ENCODE results near the gene PAQR4.

PAQR4 gene

DNA sequence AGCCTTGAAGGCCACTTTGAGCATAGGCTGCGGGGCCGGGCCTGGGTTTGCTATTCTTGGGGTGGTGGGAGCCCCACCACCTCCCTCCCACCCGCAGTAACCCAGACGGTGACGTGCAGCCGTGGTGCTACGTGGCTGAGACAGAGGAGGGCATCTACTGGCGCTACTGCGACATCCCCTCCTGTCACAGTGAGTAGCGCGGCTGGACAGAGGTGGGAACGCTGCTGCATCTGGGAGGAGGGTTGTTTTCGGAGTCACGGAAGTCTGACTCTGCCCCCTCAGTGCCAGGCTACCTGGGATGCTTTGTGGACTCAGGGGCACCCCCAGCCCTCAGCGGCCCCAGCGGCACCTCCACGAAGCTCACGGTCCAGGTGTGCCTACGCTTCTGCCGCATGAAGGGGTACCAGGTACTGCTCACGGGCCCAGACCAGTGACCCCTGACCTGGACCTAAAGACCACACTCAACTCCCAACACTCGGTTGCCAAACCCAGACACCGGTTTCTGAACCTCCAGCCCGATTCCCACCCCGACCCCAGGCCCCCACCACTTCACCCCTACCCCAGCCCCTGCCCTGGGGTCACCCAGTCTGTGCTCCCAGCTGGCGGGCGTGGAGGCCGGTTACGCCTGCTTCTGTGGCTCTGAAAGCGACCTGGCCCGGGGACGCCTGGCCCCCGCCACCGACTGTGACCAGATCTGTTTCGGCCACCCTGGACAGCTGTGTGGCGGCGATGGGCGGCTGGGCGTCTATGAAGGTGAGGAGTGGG lies 2.9 kb upstream of the PAQR4 start:
- no peak for DNase-seq (ENCODE audit: low read depth)

DNA sequence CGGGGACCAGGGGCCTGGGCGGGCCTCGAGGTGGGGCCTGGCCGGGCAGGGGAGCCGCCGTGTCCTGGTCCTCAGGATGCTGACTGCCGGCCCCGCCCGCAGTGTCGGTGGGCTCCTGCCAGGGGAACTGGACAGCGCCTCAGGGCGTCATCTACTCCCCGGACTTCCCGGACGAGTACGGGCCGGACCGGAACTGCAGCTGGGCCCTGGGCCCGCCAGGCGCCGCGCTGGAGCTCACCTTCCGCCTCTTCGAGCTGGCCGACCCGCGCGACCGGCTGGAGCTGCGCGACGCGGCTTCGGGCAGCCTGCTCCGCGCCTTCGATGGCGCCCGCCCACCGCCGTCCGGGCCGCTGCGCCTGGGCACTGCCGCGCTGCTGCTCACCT lies 2.3 kb upstream of the PAQR4 start:
- DNase-seq (ENCODE audit: low read depth), result no peak

DNA sequence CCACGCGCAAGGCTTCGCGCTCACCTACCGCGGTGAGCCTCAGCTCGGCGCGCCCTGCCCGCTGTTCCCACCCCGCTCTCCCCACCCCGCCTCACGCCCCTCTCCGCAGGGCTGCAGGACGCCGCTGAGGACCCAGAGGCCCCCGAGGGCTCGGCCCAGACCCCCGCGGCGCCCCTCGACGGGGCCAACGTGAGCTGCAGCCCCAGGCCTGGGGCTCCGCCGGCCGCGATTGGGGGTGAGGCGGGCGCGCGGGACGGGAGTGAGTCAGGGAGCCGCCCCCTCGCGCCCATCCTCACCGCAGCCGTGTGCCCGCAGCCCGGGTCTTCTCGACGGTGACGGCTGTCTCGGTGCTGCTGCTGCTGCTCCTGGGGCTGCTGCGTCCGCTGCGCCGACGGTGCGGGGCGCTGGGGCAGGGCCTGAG lies 1.9 kb upstream of the PAQR4 start:
- no peak for DNase-seq (ENCODE audit: low read depth)

DNA sequence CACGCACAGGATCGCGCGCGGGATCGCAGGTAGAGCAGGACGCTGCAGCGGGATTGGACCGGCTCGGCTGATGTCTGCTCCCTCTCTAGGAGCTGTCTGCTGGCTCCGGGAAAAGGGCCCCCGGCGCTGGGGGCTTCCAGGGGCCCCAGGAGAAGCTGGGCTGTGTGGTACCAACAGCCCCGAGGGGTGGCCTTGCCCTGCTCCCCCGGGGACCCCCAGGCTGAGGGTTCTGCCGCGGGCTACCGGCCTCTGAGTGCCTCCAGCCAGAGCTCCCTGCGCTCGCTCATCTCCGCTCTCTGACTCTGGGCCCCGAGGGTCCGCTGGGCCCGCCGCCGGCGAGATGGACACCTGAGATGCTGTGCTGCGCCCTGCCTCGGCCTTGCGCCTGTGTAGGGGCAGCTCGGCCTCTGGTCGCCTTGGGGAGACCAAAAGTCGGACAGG lies 1.4 kb upstream of the PAQR4 start:
- no peak for DNase-seq (ENCODE audit: low read depth)

DNA sequence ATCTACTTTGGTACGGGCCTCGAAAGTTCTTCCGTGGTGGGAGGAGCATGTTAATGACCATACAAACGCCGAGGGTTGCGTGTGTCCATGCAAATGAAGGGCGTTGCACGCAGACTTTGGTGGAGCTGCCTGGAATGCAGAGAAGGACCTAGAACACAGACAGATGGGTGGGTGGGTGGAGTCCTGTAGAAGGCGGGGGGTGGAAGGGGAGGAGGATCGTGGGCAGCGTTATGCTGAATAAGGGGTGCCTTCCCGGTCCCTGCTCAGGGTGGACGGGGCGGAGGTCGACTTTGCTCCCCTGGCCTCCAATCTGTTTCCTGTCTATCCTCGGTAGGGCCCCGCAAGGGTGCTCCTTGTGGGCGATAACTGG lies 795 bp upstream of the PAQR4 start:
- DNase-seq (ENCODE audit: low read depth), result no peak

DNA sequence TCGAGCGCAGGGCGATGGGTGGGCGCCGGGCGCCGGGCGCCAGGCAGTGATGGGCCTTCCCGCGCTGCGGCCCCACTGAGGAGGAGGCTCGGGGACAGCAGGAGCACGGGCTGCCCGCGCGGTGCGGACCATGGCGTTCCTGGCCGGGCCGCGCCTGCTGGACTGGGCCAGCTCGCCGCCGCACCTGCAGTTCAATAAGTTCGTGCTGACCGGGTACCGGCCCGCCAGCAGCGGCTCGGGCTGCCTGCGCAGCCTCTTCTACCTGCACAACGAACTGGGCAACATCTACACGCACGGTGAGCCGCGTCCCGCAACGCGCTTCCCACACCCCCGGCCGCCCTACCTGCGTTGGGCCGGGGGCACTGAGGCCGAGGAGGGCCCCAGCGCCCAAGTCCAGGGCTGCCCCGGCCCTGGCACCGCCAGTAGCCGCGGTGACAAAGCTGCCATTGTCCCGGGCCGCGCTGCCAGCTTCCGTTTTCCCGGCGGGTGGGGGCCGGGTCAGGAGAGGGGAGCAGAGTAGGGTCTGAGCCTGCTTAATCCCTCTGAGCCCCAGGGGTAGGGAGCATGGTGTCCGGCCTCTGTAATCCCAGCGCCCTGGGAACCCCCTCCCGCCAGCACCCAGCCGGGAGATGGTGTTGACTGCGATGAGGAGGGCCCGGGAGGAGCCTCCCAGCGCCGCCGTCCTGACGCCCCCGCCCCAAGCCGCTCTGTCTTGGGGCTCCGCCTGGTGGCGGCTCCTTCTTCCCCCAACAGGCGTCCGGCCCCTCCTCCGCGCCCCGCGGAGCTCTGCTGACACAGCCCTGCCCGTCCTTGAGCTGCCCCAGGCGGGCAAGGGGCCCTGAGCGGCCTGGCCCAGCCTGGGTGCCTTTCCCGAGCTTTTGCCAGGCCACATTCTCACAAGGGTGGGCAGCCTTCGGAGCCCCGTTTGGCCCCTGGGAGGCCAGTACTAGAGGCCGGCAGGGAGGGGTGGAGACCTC lies 685 bp downstream of the PAQR4 start:
- peak; percentile 51 for DNase-seq (ENCODE audit: low read depth)

DNA sequence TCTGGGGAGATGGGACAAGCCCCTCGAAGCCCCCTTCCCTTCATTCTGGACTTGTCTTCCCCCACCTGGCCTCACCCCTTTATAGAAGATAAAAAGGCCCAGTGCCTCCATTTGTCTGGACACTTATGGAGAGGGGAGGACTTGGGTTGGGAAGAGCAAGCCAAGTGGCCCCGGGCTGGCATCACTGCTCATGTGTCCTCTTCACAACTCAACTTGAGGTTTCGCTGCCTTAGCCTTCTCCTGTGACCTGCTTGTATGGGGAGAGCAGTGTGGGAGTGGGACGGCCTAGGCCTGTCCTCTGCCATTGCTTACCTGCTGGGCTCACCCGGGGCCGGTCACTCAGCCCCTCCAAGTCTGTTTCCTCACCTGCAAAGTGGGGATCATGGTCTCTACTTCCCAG lies 1.4 kb downstream of the PAQR4 start:
- DNase-seq (ENCODE audit: low read depth), result no peak

DNA sequence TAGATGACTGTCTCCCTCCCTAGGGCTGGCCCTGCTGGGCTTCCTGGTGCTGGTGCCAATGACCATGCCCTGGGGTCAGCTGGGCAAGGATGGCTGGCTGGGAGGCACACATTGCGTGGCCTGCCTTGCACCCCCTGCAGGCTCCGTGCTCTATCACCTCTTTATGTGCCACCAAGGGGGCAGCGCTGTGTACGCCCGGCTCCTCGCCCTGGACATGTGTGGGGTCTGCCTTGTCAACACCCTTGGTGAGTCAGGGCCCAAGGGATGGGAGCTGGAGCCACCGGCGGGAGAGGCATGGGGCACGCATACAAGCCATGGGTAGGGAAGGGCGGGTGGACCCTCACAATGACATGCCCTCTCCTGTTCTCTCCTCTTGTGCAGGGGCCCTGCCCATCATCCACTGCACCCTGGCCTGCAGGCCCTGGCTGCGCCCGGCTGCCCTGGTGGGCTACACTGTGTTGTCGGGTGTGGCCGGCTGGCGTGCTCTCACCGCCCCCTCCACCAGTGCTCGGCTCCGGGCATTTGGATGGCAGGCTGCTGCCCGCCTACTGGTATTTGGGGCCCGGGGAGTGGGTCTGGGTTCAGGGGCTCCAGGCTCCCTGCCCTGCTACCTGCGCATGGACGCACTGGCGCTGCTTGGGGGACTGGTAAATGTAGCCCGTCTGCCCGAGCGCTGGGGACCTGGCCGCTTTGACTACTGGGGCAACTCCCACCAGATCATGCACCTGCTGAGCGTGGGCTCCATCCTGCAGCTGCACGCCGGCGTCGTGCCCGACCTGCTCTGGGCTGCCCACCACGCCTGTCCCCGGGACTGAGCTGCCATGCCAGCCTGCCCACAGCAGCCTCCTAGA lies 2.2 kb downstream of the PAQR4 start:
- DNase-seq (ENCODE audit: low read depth), result no peak

DNA sequence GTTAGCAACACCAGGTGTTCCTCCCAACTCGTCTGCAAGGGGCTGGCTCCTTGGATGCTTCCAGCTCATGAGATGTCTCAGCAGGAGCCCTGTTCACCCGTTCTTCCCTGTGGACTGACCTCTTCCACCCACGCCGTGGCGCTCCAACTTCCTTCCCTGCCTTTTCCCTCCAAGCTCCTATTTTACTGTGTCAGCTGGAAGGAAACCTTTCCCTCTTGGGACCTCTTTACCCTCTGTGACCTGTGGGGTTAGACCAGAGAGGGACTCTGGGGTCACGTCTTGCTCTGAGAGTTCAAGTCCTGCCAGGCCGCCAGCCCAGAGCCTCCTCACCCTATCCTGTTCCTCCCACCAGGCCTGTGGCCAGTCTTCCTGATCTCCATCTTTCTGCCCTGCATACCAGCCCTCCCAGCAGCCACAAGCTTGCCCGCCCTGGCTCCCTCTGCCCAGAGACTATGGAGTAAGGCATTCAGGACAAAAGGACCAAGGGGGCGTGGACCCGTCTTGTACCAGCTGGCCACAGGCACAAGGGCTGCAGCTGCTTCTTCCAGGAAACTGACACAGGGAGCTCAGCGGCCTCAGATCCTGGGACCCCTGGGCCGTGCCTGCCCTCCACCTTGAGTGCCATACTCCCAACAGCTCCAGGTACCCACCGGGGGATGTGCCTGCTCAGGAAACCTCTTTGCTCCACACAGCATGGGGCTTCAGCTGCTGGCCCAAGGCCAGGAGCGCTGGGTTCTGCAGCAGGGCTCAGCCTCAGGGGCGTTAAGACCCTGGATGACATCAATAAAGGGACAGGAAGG lies 3.0 kb downstream of the PAQR4 start:
- no peak for DNase-seq (ENCODE audit: low read depth)

DNA sequence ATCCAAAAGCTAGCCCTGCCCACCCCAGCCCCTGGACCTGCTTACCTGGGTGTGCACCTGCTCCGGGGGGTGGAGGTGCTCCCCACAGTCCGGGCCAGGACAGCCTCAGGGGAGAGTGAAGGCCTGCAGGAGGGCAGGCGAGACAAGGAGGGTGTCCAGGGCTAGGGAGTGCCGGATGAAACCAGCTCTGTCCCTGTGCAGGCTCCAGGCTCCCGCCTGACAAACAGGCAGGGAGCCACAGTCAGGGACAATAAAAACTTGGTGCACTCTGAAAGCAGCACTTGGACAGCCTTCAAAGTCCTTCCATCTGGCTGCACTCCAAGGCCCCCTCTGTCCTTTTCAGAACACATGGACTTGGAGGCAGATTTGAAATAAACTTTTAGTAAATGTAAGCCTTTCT lies 3.9 kb downstream of the PAQR4 start:
- no peak for DNase-seq (ENCODE audit: low read depth)

DNA sequence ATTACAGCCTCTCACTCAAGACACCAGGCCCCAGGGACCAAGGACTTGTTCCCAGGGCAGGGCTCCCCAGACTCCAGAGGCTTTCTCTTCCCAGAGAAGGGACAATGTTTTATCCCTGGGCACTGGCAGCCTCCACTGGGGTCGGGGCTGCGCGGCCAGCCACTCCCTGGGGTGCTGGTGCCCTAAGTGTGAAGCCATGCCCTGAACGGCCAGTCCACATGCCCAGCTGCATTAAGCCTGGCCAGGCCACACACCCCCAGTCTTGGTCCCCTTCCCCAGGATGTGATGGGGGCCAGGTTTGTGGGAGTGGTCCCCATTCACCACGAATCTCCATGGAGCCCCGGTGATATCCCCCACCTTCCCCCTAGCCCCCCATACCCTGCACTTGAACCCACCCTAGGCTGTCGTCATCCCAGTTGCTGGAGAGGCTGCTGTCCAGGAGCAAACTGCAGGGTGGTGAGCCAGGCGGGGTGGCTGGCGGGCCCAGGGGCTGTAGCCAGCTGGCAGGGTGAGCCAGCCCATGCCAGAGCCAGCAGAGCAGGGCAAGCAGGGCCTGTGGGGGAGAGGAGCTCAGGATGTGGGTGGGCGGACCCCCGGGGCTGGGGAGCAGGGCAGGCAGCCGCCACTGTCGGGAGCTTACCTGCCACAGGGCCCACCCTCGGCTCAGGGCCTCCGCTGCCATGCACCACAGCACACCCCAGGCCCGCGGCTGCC lies 4.6 kb downstream of the PAQR4 start:
- no peak for DNase-seq (ENCODE audit: low read depth)

DNA sequence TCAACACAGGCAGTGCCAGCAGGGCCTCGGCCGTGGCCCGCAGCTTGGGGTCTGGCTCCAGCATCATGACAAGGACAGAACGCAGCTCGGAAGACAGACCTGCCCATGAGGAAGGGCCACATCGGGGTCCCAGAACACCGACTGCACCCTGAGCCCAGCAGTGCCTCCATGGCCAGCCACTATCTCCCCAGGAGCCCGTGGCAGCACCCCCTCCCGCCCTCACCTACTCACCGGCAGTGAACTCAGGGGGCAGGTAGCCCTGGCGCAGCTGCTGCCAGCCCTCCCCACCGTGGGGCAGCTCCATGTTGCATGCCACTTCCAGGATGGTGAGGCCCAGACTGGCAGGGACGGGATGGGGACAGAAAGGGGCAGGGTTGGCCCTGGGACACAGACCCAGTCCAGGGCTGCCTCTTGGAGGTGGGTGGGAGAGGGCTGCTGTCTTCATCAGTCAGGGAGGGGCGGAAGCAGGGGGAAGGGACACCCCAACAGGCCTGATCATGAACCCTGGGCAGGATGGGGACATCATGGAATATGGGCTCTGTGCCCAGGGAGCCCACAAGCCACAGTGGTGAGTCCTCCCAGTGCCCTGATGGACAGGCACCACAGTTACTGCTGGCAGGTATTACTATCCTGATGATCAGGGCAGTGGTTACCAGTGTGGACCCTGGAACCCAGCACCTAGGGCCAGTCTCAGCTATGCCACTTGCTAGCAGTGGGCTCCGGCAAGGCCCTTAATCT lies 5.3 kb downstream of the PAQR4 start:
- DNase-seq (ENCODE audit: low read depth), result no peak

DNA sequence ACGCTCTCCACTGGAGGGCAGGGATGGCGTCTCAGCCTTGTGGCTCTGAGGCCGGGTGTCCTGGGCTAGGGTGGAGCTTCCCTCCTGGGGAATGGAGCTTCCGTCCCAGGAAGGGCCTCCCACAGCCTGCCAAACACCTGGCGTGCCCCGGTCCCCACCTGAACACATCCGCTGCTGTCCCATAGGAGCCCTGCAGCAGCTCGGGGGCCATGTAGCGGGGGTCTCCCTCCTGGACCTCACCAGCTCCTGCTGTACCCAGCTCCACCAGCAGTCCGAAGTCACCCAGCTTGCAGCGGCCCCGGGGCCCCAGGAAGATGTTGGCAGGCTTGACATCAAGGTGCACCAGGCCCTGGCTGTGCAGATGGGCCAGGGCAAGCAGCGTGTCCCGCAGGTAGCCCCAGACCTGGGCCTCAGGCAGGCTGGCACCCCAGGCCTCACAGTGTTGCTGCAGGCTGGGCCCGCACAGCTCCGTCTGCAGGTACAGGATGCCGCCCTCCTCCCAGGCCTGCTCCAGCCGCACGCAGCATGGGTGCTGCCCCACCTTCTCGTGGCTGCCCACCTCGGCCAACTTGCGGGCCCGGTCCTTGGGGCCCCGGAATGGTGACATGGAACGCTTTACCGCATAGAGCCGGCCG lies 6.1 kb downstream of the PAQR4 start:
- DNase-seq (ENCODE audit: low read depth), result no peak

DNA sequence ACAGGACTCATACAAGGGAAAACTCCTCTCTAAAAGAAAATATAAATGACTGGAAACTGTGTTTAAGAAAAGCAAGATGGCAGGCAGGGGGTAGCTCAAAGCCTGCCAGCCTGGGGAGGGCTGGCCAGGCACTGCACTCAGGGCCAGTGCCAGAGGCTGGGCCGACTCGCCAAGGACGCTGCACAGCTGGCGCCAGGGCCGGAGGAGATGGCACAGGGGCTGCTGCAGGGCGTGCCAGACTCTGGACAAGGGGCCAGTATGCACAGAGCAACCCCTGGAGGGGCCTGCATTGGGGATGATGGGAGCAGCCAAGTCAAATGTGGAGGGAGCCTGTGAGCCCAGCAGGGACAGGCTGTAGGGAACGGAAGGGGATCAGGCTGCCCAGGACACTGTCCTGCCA lies 7.1 kb downstream of the PAQR4 start:
- DNase-seq (ENCODE audit: low read depth), result no peak

DNA sequence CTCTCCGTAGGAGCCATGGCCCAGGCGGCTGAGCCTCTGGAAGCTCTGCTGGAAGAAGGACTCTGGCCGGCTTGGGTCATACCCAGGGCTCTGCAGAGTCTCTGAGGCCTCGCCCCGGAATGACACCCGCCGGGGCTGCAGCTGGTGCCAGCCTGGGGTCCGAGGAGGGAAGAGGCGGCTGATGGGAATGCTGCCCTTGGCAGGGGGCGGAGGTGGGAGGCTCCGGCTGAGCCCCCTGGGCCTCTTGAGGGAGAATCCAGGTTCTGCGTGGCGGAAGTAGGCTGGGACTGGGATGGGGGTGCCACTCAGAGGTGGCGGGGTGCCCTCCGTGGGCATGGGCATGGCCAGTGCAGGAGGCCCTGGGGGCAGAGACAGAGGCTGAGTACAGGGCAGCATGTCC lies 7.5 kb downstream of the PAQR4 start:
- no peak for DNase-seq (ENCODE audit: low read depth)

DNA sequence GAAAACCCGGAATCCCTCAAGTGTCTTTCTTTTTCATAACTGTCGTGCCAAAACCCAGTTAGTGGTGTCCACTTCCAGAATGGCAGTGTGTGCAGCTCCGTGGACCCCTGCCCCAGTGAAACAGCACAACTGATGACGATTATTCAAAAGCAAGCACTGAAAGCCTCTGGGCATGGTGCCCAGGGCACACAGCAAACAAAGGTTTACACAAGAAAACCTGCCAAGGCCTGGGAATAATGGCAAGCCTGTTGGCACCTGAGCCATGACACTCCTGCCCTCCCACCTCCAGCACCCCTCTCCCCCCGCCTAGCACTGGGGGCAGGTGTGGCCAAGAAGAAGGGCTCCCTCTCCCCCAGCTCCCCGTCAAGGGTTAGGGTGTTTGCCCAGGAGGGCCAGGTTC lies 8.3 kb downstream of the PAQR4 start:
- no peak for DNase-seq (ENCODE audit: low read depth)

DNA sequence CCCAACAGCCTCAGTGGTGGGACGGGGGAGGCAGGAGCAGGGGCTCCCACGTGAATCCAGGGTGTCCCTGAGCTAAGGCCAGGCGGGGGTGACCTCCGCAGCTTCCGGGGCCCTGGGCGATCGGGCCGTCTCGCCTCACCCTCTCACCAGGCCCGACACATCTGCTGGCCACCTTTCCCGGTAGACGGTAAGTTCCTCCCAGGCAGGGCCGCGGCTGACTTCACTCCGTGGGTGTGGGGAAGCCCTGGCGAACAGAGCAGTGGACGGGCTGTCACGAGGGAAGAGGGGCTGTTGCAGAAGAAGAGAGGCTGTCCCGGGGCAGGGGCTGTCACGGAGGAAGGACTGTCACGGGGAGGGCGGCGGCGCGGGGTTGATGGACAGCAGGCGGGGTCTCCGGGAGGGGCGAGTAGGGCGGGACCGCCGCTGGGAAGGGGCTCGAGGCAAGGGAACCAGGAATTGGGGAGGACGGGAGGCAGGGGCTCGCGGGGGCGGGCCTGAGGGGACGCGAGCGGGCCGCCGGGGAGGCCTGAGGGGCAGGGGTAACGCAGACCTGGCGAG lies 10.6 kb downstream of the PAQR4 start:
- no peak for DNase-seq (ENCODE audit: low read depth)

DNA sequence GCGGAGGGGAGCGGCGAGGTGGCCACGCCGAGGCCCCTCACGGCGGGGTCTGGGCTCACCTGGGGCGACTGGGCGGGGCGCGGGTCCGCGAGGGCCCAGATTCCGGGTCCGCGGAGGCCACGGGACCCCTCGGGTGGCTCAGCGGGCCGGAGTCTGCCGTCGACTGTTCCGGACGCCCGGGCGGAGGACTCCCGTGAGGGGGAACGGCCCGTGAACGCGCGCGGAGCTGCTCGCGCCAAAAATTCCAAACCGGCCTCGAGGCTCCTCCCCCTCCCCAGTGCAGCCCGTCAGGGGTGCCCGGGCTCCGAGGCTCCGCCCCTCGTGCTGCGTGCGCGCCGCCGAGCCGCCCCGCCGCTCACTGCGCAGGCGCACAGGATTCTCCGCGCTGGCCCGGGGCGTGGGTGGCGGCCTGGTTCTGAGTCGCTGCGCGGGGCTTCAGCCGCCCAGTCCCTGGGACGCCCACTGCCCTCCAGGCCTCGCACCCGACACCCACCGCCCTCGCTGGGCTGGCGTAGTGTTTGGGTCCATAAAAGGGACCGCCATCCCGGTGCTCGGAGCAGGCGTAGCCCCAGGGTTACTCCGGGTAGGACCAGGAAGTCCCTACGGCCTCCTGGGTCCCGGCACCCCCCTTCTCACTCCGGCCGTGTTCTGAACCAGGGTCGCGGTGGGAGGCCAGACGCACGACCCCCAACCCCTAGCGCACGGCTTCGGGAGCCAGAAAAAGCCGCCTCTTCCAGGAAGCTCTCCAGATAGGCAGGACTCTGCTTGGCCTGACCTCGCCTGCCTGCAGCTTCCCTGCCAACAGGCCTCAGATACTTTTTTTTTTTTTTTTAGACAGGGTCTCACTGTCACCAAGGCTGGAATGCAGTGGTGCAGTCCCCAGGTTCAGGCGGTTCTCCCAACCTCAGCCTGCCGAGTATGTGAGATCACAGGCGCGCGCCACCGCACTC lies 11.4 kb downstream of the PAQR4 start, which contains the start of gene PKMYT1:
PKMYT1 (minus strand) TSS at position 220 of the 950 bp plus-strand sequence. CDS start 789 bp downstream, outside the sequence.
- peak; percentile 89 for DNase-seq (ENCODE audit: low read depth)
